ENCODE measurements around the gene TUBG2. TPM values are rescaled to one million over a fixed set of nuclear protein-coding genes. Genes with fewer than 3 reads are reported as not detected.

TUBG2 gene
- total and polyA plus RNA-seq, 2 of the 8 experiments (the other 6 are each of a cell fraction or from before 2014, with no cell fraction given): 14.8 to 16.6 TPM

- TF ChIP-seq POU5F1 (IDR thresholded peaks at IDR 0.05; ENCODE audit: low read depth, low read length) (no peak), KDM1A (IDR thresholded peaks at IDR 0.05; ENCODE audit: borderline replicate concordance, low read length) (no peak), JUN (IDR thresholded peaks at IDR 0.05; ENCODE audit: low read depth, low read length) (no peak)
Measured at GRCh38 chr17:42697108-42697811, 38.2 kb downstream of the TUBG2 start (continued).
